ENCODE results near the gene ATP2B1. TPM values are rescaled to one million over a fixed set of nuclear protein-coding genes. Genes with fewer than 3 reads are reported as not detected.

ATP2B1 gene
- total RNA-seq, 3 donors from 2014 or later: 48.4 to 83.2 (median 60.2) TPM

- intact Hi-C loops (cut with DNase I, micrococcal nuclease): no loop called here
- no peak for ATAC-seq
- Histone ChIP-seq H3K4me3 (no peak overlapping the region), H3K9me3 (no peaks in the 10 kb centered on the region), H3K4me1 (ENCODE audit: low read depth) (peaks cover 11% of the 10 kb centered on the region), H3K36me3 (ENCODE audit: low read depth) (no peaks in the 10 kb centered on the region)
- no peak for TF ChIP-seq CTCF (IDR thresholded peaks at IDR 0.05)
- no peak for DNase-seq
Observed at GRCh38 chr12:89538897-89539296, 169.7 kb downstream of the ATP2B1 start.

Other genes starting within 250 kb of the ATP2B1 start
- gene GALNT4, start 184.0 kb downstream of the ATP2B1 start, total RNA-seq: 10 to 100 TPM; 19.3 to 49.6 (median 41.9) TPM
- 10 to 100 TPM; 20.3 to 24.5 (median 24.1) TPM for gene POC1B, start 182.8 kb downstream of the ATP2B1 start, total RNA-seq